ENCODE data around the gene PRM3.

- TF ChIP-seq POLR2AphosphoS5 (IDR thresholded peaks at IDR 0.05) (no peak), POLR2A (IDR thresholded peaks at IDR 0.05) (no peak)
These were observed 40.3 kb upstream of the PRM3 start for GRCh38 chr16:11313493-11314308.

Measured in breast epithelium (tissue), 3 donors.